Muscle of leg (tissue), 11 donors: ENCODE measurements around the gene FAM120B. TPM values are rescaled to one million over a fixed set of nuclear protein-coding genes. Genes with fewer than 3 reads are reported as not detected.

Experiments used
- DNase-seq: peaks from one replicate; pipeline ENCODE4 v3.0.0; 2013
- H3K27ac ChIP-seq: one replicate; pipeline ENCODE4 v1.5.1; 2013; ENCODE audit warnings: mild to moderate bottlenecking, low read length, control low read depth
- H3K27me3 ChIP-seq: one replicate; pipeline ENCODE4 v1.6.1; 2013; ENCODE audit warnings: low read length; ENCODE audit not compliant: control insufficient read depth, insufficient read depth
- H3K36me3 ChIP-seq: one replicate; pipeline ENCODE4 v1.6.1; 2013; ENCODE audit warnings: low read length; ENCODE audit not compliant: control insufficient read depth, insufficient read depth
- H3K4me1 ChIP-seq: one replicate; pipeline ENCODE4 v1.6.1; 2013; ENCODE audit warnings: low read length; ENCODE audit not compliant: control insufficient read depth, insufficient read depth
- H3K4me3 ChIP-seq: one replicate; pipeline ENCODE4 v1.5.1; 2013; ENCODE audit warnings: low read length, control low read depth
- H3K9me3 ChIP-seq: replicated peaks from 2 replicates; pipeline ENCODE4 v1.6.1; 2013; ENCODE audit warnings: low read depth, low read length; ENCODE audit not compliant: control insufficient read depth
- WGBS: methylation state at CpG from one replicate; pipeline ENCODE4 v1.1.5; 2013; ENCODE audit warnings: missing lambda C conversion rate; ENCODE audit not compliant: insufficient coverage; 5-methylcytosine and 5-hydroxymethylcytosine counted together
- polyA plus RNA-seq, 8 donors: library from polyadenylated mRNA; unstranded; fragments of 120-200 nt; gene quantifications; one replicate each; pipeline versions ENCODE4 v1.2.1 to v1.2.3, GENCODE V29; 2013; ENCODE audit warnings: inconsistent platforms in 1 of 8, low replicate concordance in 1 of 8; ENCODE audit not compliant: insufficient read length in 8 of 8, insufficient read depth in 1 of 8
- total RNA-seq: library from RNA; stranded (reverse); fragments of 120-200 nt; gene quantifications from one replicate; pipeline ENCODE4 v1.2.4, GENCODE V29; 2013

Gene FAM120B
- total and polyA plus RNA-seq, 9 donors, result 19.6 to 29.7 (median 24.7) TPM

- Histone ChIP-seq H3K27ac (no peak overlapping the region), H3K4me3 (no peak overlapping the region)
- peak; percentile 47 for DNase-seq
Observed at GRCh38 chr6:170271771-170272314, 34.7 kb upstream of the FAM120B start.

GRCh38 chr6:170272341-170273065, 34.1 kb upstream of the FAM120B start:
- Histone ChIP-seq H3K4me3 (no peak overlapping the region), H3K4me1 (peaks cover 63% of the 10 kb centered on the region), H3K9me3 (no peaks in the 10 kb centered on the region), H3K27me3 (peaks cover 11% of the 10 kb centered on the region), H3K27ac (no peak overlapping the region), H3K36me3 (no peaks in the 10 kb centered on the region)
- WGBS, result 79% methylated on average over 26 of the region's 30 CpGs
- no peak for DNase-seq

More at GRCh38 chr6:170271771-170272314, 34.7 kb upstream of the FAM120B start:
- Histone ChIP-seq H3K27me3 (peaks cover 11% of the 10 kb centered on the region), H3K4me1 (peaks cover 64% of the 10 kb centered on the region), H3K9me3 (no peaks in the 10 kb centered on the region), H3K36me3 (no peaks in the 10 kb centered on the region)
- 70% methylated on average over 26 of the region's 32 CpGs for WGBS

- H3K4me3 ChIP-seq, result no peak overlapping the region
- no peak for DNase-seq
- H3K27ac ChIP-seq, result no peak overlapping the region
- no peaks in the 10 kb centered on the region for H3K36me3 ChIP-seq
- no peaks in the 10 kb centered on the region for H3K9me3 ChIP-seq
- 90% methylated on average over 21 of the region's 23 CpGs for WGBS
- peaks cover 56% of the 10 kb centered on the region for H3K4me1 ChIP-seq
- peaks cover 11% of the 10 kb centered on the region for H3K27me3 ChIP-seq
Observed at GRCh38 chr6:170273191-170273590, 33.4 kb upstream of the FAM120B start.

GRCh38 chr6:170273681-170274080, 32.9 kb upstream of the FAM120B start:
- no peak overlapping the region for H3K4me3 ChIP-seq
- peaks cover 51% of the 10 kb centered on the region for H3K4me1 ChIP-seq

GRCh38 chr6:170274713-170275560, 31.6 kb upstream of the FAM120B start:
- peaks cover 40% of the 10 kb centered on the region for H3K4me1 ChIP-seq
- DNase-seq, result no peak

More at GRCh38 chr6:170273681-170274080, 32.9 kb upstream of the FAM120B start:
- DNase-seq, result no peak
- H3K36me3 ChIP-seq, result no peaks in the 10 kb centered on the region
- H3K27ac ChIP-seq, result no peak overlapping the region
- WGBS, result 73% methylated on average over 5 of the region's 7 CpGs
- H3K9me3 ChIP-seq, result no peaks in the 10 kb centered on the region
- H3K27me3 ChIP-seq, result peaks cover 11% of the 10 kb centered on the region

GRCh38 chr6:170276369-170277057, 30.0 kb upstream of the FAM120B start:
- H3K4me3 ChIP-seq, result no peak overlapping the region
- H3K4me1 ChIP-seq, result peaks cover 43% of the 10 kb centered on the region
- H3K27ac ChIP-seq, result no peak overlapping the region
- peaks cover 3% of the 10 kb centered on the region for H3K36me3 ChIP-seq
- H3K9me3 ChIP-seq, result no peaks in the 10 kb centered on the region
- 44% methylated on average over 15 of the region's 29 CpGs for WGBS
- DNase-seq, result peak; percentile 71
- H3K27me3 ChIP-seq, result peaks cover 11% of the 10 kb centered on the region

More at GRCh38 chr6:170274713-170275560, 31.6 kb upstream of the FAM120B start:
- Histone ChIP-seq H3K36me3 (no peaks in the 10 kb centered on the region), H3K27me3 (peaks cover 11% of the 10 kb centered on the region), H3K27ac (no peak overlapping the region), H3K4me3 (no peak overlapping the region), H3K9me3 (no peaks in the 10 kb centered on the region)
- WGBS, result 89% methylated on average over 31 of the region's 36 CpGs

GRCh38 chr6:170277893-170278742, 28.4 kb upstream of the FAM120B start:
- peaks cover 30% of the 10 kb centered on the region for H3K4me1 ChIP-seq
- no peaks in the 10 kb centered on the region for H3K9me3 ChIP-seq
- no peak overlapping the region for H3K4me3 ChIP-seq
- no peak overlapping the region for H3K27ac ChIP-seq
- no peak for DNase-seq
- peaks cover 13% of the 10 kb centered on the region for H3K36me3 ChIP-seq
- peaks cover 11% of the 10 kb centered on the region for H3K27me3 ChIP-seq
- 100% methylated on average over 1 of the region's 8 CpGs for WGBS

- H3K4me3 ChIP-seq, result no peak overlapping the region
- H3K27ac ChIP-seq, result no peak overlapping the region
- no peaks in the 10 kb centered on the region for H3K9me3 ChIP-seq
- DNase-seq, result no peak
- H3K4me1 ChIP-seq, result peaks cover 25% of the 10 kb centered on the region
- peaks cover 6% of the 10 kb centered on the region for H3K27me3 ChIP-seq
- WGBS, result 64% methylated on average over 6 of the region's 9 CpGs
- peaks cover 19% of the 10 kb centered on the region for H3K36me3 ChIP-seq
Observed at GRCh38 chr6:170278743-170279094, 27.8 kb upstream of the FAM120B start.

GRCh38 chr6:170279426-170279825, 27.1 kb upstream of the FAM120B start:
- no peak overlapping the region for H3K27ac ChIP-seq

More at GRCh38 chr6:170279426-170279825, 27.1 kb upstream of the FAM120B start:
- H3K27me3 ChIP-seq, result peaks cover 2% of the 10 kb centered on the region
- H3K9me3 ChIP-seq, result no peaks in the 10 kb centered on the region
- no peak for DNase-seq
- WGBS, result 100% methylated on average over 1 of the region's 8 CpGs
- H3K4me1 ChIP-seq, result peaks cover 24% of the 10 kb centered on the region
- peaks cover 26% of the 10 kb centered on the region for H3K36me3 ChIP-seq
- H3K4me3 ChIP-seq, result no peak overlapping the region
